ENCODE results near the gene HMGB2. TPM values are rescaled to one million over a fixed set of nuclear protein-coding genes. Genes with fewer than 3 reads are reported as not detected.

HMGB2 gene
- total RNA-seq, 1 experiment from 2014 or later = 278 TPM

- Histone ChIP-seq H3K79me2 (ENCODE audit: insufficient read depth, low read length) (0 out of 2 replicates have a peak, but pooled peaks cover 2% of the 10 kb centered on the region), H3K27me3 (ENCODE audit: insufficient read depth, low read length) (no peaks in the 10 kb centered on the region), H2BK5ac (ENCODE audit: insufficient read length, low read length) (no peak overlapping the region), H3K79me1 (ENCODE audit: insufficient read depth, low read depth, low read length, poor library complexity, severe bottlenecking) (no peaks in the 10 kb centered on the region), H2BK12ac (ENCODE audit: insufficient read length, low read depth, low read length) (no peak overlapping the region), H3K27ac (ENCODE audit: insufficient read length, low read depth, low read length) (no peak overlapping the region), H2BK15ac (ENCODE audit: low read depth, low read length) (no peak overlapping the region), H3K4ac (ENCODE audit: low read depth, low read length) (no peak overlapping the region), H4K91ac (ENCODE audit: insufficient read length, low read depth, low read length) (no peak overlapping the region), H2AFZ (ENCODE audit: low read length) (no peak overlapping the region), H3K56ac (ENCODE audit: insufficient read length, low read depth, low read length) (no peak overlapping the region), H3K4me2 (ENCODE audit: insufficient read depth, insufficient read length, low read length) (no peak overlapping the region), H3K9me3 (ENCODE audit: control insufficient read depth, low read depth, low read length) (no peaks in the 10 kb centered on the region), H3K23me2 (ENCODE audit: insufficient read length, low read depth, low read length, poor library complexity, severe bottlenecking) (no peaks in the 10 kb centered on the region), H2AK5ac (ENCODE audit: insufficient read length, low read length) (no peak overlapping the region), H3K9ac (ENCODE audit: extremely low read depth, insufficient read length, low read length) (no peak overlapping the region), H4K8ac (replicated peaks; ENCODE audit: insufficient read length, low read depth, low read length) (no peak overlapping the region), H3T11ph (ENCODE audit: low read length) (no peak overlapping the region), H3K14ac (ENCODE audit: insufficient read depth, low read length) (no peak overlapping the region), H2BK20ac (ENCODE audit: low read depth, low read length, poor library complexity, severe bottlenecking) (no peak overlapping the region), H3K4me1 (ENCODE audit: insufficient read depth, low read length) (0 out of 2 replicates have a peak, but pooled peaks cover 2% of the 10 kb centered on the region), H4K20me1 (ENCODE audit: control insufficient read depth, insufficient read depth, insufficient read length) (no peaks in the 10 kb centered on the region), H4K5ac (ENCODE audit: insufficient read length, low read depth, low read length) (no peak overlapping the region), H2BK120ac (ENCODE audit: low read depth, low read length, poor library complexity, severe bottlenecking) (no peak overlapping the region), H3K18ac (ENCODE audit: insufficient read length, low read depth, low read length) (no peak overlapping the region), H3K23ac (ENCODE audit: insufficient read length, low read depth, low read length) (no peak overlapping the region)
- no CpG with 5 or more reads among the region's 2 CpGs for WGBS (ENCODE audit: extremely low coverage, insufficient read length, low lambda C conversion rate)
- H3K4me1 Mint-ChIP-seq = peaks cover 18 to 24% of the 10 kb centered on the region in 2 experiments
- peaks cover 6 to 21% (median 14%) of the 10 kb centered on the region in 3 experiments; a peak in 6 of 7 replicates for H3K36me3 Mint-ChIP-seq (ENCODE audit: insufficient read depth in 1 of 3, low read depth in 3 of 3)
- no peak overlapping the region for H3K4me3 Mint-ChIP-seq
- no peak for DNase-seq
- no peaks in the 10 kb centered on the region for H3K9me3 Mint-ChIP-seq
- H3K27me3 Mint-ChIP-seq (ENCODE audit: low read depth) = no peaks in the 10 kb centered on the region
- no peak for TF ChIP-seq CTCF (conservative IDR thresholded peaks at IDR 0.05)
- peak overlapping the region in 2 of 3 experiments; percentile 10 to 68; a peak in 4 of 7 replicates for H3K27ac Mint-ChIP-seq
These were observed 14.5 kb downstream of the HMGB2 start for GRCh38 chr4:173319696-173320095.

Data from H9 (cell line).